Smooth muscle cell (in vitro differentiated cells): ENCODE measurements around the gene ZNF652. TPM values are rescaled to one million over a fixed set of nuclear protein-coding genes. Genes with fewer than 3 reads are reported as not detected.

ENCODE experiments used
- DNase-seq: peaks from one replicate; lab custom pipeline; 2025; ENCODE audit not compliant: unreplicated experiment; lab: John Stamatoyannopoulos, UW
- H2AFZ ChIP-seq: fragments of 200-600 bp; sonication (generic); 2 replicates; pipeline ENCODE4 v1.6.0; 2016; ENCODE audit warnings: antibody characterized with exemption, low read depth, mild to moderate bottlenecking
- H3F3A ChIP-seq: fragments of 200-600 bp; sonication (generic); 2 replicates; pipeline ENCODE4 v1.6.0; 2017; ENCODE audit warnings: antibody characterized with exemption, low read depth
- H3K27ac ChIP-seq: fragments of 200-600 bp; sonication (generic); 2 replicates; pipeline ENCODE4 v1.5.1; 2016; ENCODE audit warnings: low read depth, mild to moderate bottlenecking
- H3K27me3 ChIP-seq: fragments of 200-600 bp; sonication (generic); 2 replicates; pipeline ENCODE4 v1.6.1; 2016; ENCODE audit warnings: low read depth, mild to moderate bottlenecking
- H3K36me3 ChIP-seq: fragments of 200-600 bp; sonication (generic); 2 replicates; pipeline ENCODE4 v1.5.1; 2016; ENCODE audit warnings: low read depth
- H3K4me1 ChIP-seq: fragments of 200-600 bp; sonication (generic); 2 replicates; pipeline ENCODE4 v1.5.1; 2016; ENCODE audit warnings: low read depth
- H3K4me2 ChIP-seq: fragments of 200-600 bp; sonication (generic); 2 replicates; pipeline ENCODE4 v1.6.0; 2016; ENCODE audit warnings: mild to moderate bottlenecking
- H3K4me3 ChIP-seq: fragments of 200-600 bp; sonication (generic); 2 replicates; pipeline ENCODE4 v1.5.1; 2016; ENCODE audit warnings: mild to moderate bottlenecking
- H3K79me2 ChIP-seq: fragments of 200-600 bp; sonication (generic); 2 replicates; pipeline ENCODE4 v1.6.0; 2016; ENCODE audit warnings: low read depth, mild to moderate bottlenecking
- H3K9ac ChIP-seq: fragments of 200-600 bp; sonication (generic); 2 replicates; pipeline ENCODE4 v1.6.0; 2016; ENCODE audit warnings: low read depth
- H3K9me3 ChIP-seq: fragments of 200-600 bp; sonication (generic); replicated peaks from 2 replicates; pipeline ENCODE4 v1.5.1; 2016; ENCODE audit warnings: low read depth
- H4K20me1 ChIP-seq: fragments of 200-600 bp; sonication (generic); 2 replicates; pipeline ENCODE4 v1.6.0; 2016; ENCODE audit warnings: low read depth
- WGBS: methylation state at CpG from one replicate; pipeline ENCODE4 v1.1.7; 2016; ENCODE audit warnings: low lambda C conversion rate; 5-methylcytosine and 5-hydroxymethylcytosine counted together
- polyA plus RNA-seq: library from polyadenylated mRNA; unstranded; fragments of >200 nt; fragmentation: Nextera tagmentation; extraction: Ambion mirVana; gene quantifications from 2 replicates; pipeline ENCODE4 v1.2.1, GENCODE V29; 2016
- total RNA-seq: library from RNA; depleted of rRNA; stranded (reverse); fragments of >200 nt; gene quantifications from 2 replicates; pipeline ENCODE4 v1.2.3, GENCODE V29; 2014
- TF ChIP-seq, protein P1 (sequence below): fragments of 200-600 bp; sonication (generic); IDR thresholded peaks from 2 replicates; pipeline ENCODE4 v1.5.1; 2017; ENCODE audit warnings: borderline replicate concordance, mild to moderate bottlenecking, antibody characterized with exemption; ENCODE audit not compliant: insufficient read depth, poor library complexity, severe bottlenecking

The ZNF652 gene
- total and polyA plus RNA-seq, 2 experiments from 2014 or later: 18.3 to 48.8 TPM

DNA sequence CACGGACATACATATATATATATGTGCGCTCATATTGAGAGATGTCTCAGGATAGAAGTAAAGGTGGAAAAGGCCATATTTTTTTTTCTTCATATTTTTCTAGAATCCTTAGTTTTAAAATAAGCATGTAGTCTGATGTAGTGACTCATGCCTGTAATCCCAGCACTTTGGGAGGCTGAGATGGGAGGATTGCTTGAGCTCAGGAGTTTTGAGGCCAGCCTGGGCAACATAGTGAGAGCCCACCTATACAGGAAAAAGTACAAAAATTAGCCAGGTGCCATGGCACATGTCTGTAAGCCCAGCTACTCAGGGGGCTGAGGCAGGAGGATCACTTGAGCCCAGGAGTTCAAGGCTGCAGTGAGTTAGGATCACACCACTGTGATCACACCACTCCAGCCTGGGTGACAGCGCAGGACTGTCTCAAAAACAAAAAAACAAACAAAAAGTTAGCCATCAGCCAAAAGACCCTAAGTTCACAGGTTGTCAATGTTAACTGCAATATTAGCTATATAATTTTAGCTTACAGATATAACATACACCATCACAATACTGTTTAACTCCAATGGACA, 10.4 kb downstream of the ZNF652 start:
- H3K9me3 ChIP-seq: no peaks in the 10 kb centered on the region
- no peaks in the 10 kb centered on the region for H3F3A ChIP-seq
- no peak overlapping the region for H2AFZ ChIP-seq
- TF ChIP-seq, protein P1, sequence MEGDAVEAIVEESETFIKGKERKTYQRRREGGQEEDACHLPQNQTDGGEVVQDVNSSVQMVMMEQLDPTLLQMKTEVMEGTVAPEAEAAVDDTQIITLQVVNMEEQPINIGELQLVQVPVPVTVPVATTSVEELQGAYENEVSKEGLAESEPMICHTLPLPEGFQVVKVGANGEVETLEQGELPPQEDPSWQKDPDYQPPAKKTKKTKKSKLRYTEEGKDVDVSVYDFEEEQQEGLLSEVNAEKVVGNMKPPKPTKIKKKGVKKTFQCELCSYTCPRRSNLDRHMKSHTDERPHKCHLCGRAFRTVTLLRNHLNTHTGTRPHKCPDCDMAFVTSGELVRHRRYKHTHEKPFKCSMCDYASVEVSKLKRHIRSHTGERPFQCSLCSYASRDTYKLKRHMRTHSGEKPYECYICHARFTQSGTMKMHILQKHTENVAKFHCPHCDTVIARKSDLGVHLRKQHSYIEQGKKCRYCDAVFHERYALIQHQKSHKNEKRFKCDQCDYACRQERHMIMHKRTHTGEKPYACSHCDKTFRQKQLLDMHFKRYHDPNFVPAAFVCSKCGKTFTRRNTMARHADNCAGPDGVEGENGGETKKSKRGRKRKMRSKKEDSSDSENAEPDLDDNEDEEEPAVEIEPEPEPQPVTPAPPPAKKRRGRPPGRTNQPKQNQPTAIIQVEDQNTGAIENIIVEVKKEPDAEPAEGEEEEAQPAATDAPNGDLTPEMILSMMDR: no peak
- no peaks in the 10 kb centered on the region for H3K4me1 ChIP-seq
- over 99% methylated on average over 3 of the region's 3 CpGs for WGBS
- no peak overlapping the region for H3K4me2 ChIP-seq
- no peak for DNase-seq
- no peak overlapping the region for H3K9ac ChIP-seq
- no peaks in the 10 kb centered on the region for H3K36me3 ChIP-seq
- no peak overlapping the region for H3K27ac ChIP-seq
- H3K4me3 ChIP-seq: no peak overlapping the region
- H3K79me2 ChIP-seq: peaks cover 92% of the 10 kb centered on the region
- H4K20me1 ChIP-seq: peaks cover 99% of the 10 kb centered on the region
- H3K27me3 ChIP-seq: no peaks in the 10 kb centered on the region

GRCh38 chr17:49349541-49349940, 12.5 kb downstream of the ZNF652 start:
- Histone ChIP-seq H3K4me1 (no peaks in the 10 kb centered on the region), H3K4me2 (no peak overlapping the region), H3K79me2 (peaks cover 89% of the 10 kb centered on the region), H3F3A (no peaks in the 10 kb centered on the region), H3K36me3 (no peaks in the 10 kb centered on the region), H3K27me3 (no peaks in the 10 kb centered on the region), H3K27ac (no peak overlapping the region), H3K9ac (no peak overlapping the region), H3K9me3 (no peaks in the 10 kb centered on the region), H3K4me3 (no peak overlapping the region), H2AFZ (no peak overlapping the region), H4K20me1 (peaks cover 99% of the 10 kb centered on the region)
- TF ChIP-seq, protein P1: no peak
- no peak for DNase-seq

GRCh38 chr17:49344914-49345313, 17.1 kb downstream of the ZNF652 start:
- Histone ChIP-seq H4K20me1 (peaks cover 99% of the 10 kb centered on the region), H3K79me2 (peaks cover 70% of the 10 kb centered on the region), H3K4me3 (no peak overlapping the region), H3K9me3 (no peaks in the 10 kb centered on the region), H3K9ac (no peak overlapping the region), H3K4me2 (no peak overlapping the region), H2AFZ (no peak overlapping the region), H3K36me3 (no peaks in the 10 kb centered on the region), H3K4me1 (no peaks in the 10 kb centered on the region), H3K27me3 (no peaks in the 10 kb centered on the region), H3F3A (peaks cover 23% of the 10 kb centered on the region), H3K27ac (no peak overlapping the region)
- no peak for DNase-seq
- TF ChIP-seq, protein P1: no peak
- 69% methylated on average over 5 of the region's 5 CpGs for WGBS

- DNase-seq: no peak
- TF ChIP-seq, protein P1: no peak
- H3K9me3 ChIP-seq: no peaks in the 10 kb centered on the region
- 30% methylated on average over 3 of the region's 3 CpGs for WGBS
- no peak overlapping the region for H2AFZ ChIP-seq
- no peaks in the 10 kb centered on the region for H3K36me3 ChIP-seq
- peak overlapping the region; percentile 72 for H3K4me2 ChIP-seq
- H3F3A ChIP-seq: peaks cover 23% of the 10 kb centered on the region
- H3K9ac ChIP-seq: no peak overlapping the region
- peaks cover 4% of the 10 kb centered on the region for H3K4me1 ChIP-seq
- peak overlapping the region; percentile 63 for H3K27ac ChIP-seq
- H4K20me1 ChIP-seq: peaks cover 99% of the 10 kb centered on the region
- no peaks in the 10 kb centered on the region for H3K27me3 ChIP-seq
- peaks cover 63% of the 10 kb centered on the region for H3K79me2 ChIP-seq
- H3K4me3 ChIP-seq: no peak overlapping the region
These were observed 18.8 kb downstream of the ZNF652 start for GRCh38 chr17:49343273-49343672.
